Esophagus squamous epithelium (tissue), 4 donors: ENCODE data around the gene TNIP1.

Source experiments
- CTCF ChIP-seq, 6 experiments: fragments of 450-650 bp in 4 of 6; fragments of 200-600 bp in 2 of 6; sonication (generic) in 2 of 6; IDR thresholded peaks; one replicate each; pipeline ENCODE4 v1.5.1; 2016 to 2019; ENCODE audit warnings: antibody characterized with exemption in 6 of 6, mild to moderate bottlenecking in 4 of 6, moderate library complexity in 4 of 6
- POLR2A ChIP-seq, 4 donors: fragments of 450-650 bp; IDR thresholded peaks; one replicate each; pipeline ENCODE4 v1.6.1; 2017; ENCODE audit warnings: antibody characterized with exemption in 4 of 4, mild to moderate bottlenecking in 4 of 4, moderate library complexity in 3 of 4

- TF ChIP-seq POLR2A (IDR thresholded peaks at IDR 0.05) (no peak), CTCF (IDR thresholded peaks at IDR 0.05) (peak in 4 of 6 experiments; percentile 9 to 16 (median 12))
Observed at GRCh38 chr5:151107738-151108520, 27.1 kb upstream of the TNIP1 start.
